Ecto neural progenitor cell (in vitro differentiated cells): ENCODE data around the gene C16orf74.

Source experiments
- DNase-seq: peaks from one replicate; pipeline ENCODE4 v3.0.0-alpha.2; 2018; ENCODE audit warnings: low spot score

The C16orf74 gene

DNA sequence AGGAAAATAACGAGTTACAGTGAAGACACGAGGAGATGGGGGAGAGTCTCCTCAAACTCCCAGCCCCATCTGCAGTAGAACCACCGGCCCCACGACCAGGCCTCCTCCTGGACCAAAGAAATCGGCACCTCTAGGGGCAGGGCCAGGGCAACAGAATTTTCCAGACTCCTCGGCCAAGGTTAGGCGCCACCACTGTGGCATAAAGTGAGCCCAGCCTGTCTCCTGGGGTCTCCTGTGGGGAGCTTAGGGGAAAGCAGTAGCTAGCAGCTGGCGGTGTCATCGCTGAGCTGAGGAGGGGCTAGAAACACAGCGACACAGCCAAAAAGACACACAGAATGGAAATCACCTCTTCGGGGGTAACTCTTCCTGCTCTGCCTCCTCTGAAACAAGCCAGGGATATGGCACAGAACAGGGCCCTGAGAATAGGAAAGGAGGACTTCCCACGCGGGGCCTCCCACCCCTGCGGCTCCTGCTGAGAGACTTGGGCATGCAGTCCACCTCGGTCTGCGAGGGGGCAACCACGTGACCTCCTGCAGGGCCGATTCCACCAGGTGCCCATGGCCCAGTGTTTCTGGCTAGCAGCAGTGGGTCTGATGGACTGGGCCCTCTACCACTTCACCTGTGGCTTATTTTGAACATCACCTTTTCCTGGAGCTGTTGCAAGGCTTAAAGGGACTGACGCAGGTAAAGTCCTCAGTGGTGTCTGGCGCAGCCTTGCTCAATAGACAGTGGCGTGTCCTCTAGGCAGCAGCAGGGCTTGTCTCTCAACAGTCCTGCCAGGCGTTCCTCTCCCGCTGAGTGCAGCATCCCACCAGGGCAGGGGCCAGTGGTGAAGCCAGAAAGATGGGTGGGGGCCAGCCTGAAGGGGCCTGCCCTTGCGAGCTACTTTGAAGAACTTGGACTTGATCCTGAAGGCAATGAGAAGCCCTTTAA lies 55.4 kb downstream of the C16orf74 start:
- DNase-seq, result no peak

GRCh38 chr16:85690469-85691064 lies 60.3 kb downstream of the C16orf74 start:
- DNase-seq, result no peak

GRCh38 chr16:85689950-85690320 lies 61.0 kb downstream of the C16orf74 start:
- no peak for DNase-seq

GRCh38 chr16:85689285-85689949 lies 61.5 kb downstream of the C16orf74 start:
- no peak for DNase-seq

DNA sequence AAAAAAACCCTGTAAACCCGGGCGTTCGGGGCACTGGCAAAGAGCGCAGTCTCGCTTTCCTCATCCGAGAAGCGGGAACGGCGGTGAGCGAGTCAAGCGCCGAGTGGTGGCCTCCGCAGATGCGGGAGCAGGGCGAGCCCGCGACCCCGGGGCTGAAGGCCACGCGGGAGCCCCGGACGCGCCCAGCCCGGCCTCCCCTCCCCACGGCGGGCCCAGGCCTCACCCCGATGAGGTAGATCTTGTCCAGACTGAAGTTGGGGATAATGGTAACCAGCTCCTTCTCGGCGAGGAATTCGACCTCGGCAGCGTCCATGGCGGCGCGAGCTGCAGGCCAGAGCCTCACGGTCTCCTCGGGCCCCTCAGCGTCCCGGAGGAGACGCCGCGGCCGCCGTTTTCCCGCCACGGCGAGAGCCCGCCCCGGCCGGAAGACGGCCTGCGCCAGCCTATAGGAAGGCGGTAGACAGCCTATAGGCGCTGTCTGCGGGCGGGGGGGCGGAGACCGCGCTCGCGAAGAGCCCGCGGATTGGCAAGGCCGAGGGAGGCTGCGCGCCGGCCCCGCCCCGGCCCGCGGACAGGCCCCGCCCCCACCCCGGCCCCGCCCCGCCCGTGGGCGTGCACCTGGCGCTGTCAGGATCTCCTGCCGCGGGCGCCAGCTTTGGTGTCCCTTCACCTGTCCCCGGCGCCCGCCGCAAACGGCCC lies 62.2 kb downstream of the C16orf74 start, which contains the start of gene GINS2:
GINS2 (minus strand) TSS at position 369 of the 699 bp plus-strand sequence; CDS start at position 313, 56 bp downstream.
- DNase-seq, result peak; percentile 93

GRCh38 chr16:85687651-85688471 lies 63.0 kb downstream of the C16orf74 start:
- DNase-seq, result no peak

DNA sequence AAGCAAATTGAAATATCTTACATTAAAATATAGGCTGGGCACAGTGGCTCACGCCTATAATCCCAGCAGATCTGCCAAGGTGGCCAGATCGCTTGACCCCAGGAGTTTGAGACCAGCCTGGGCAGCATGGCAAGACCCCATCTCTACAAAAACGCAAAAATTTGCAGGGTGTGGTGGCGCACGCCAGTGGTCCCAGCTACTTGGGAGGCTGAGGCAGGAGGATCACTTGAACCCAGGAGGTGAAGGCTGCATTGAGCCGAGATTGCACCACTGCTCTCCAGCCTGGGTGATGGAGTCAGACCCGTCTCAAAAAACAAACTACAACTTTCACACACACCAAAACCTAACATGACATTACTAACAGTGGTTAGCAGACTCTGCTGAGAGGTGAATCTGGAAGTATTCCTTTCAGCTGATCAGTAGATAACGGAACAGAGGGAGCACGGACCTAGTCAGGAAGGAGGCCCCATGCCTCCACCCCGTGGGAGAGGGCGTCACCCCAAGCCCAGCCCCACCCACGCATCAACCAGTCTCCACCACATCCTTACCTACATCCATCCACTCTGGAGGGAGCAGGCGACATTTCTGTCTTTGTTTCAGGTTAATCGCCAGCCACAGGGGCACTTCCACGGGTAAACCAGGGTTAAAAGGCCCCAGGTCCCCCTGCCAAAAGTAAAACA lies 63.8 kb downstream of the C16orf74 start:
- DNase-seq, result no peak

DNA sequence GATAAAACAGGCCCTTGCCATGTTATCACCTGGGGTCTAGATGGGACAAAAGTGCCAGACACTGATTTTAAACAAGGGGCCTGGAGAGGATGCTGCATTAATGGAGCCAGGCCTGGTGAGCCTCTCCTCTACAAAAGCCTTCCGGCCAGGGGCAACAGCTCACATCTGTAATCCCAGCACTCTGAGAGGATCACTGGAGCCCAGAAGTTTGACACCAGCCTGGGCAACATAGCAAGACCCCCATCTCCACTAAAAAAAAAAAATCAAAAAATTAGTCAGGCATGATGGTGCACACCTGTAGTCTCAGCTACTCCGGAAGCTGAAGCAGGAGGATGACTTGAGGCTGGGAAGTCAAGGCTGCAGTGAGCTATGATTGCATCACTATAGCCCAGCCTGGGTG lies 65.6 kb downstream of the C16orf74 start:
- no peak for DNase-seq

DNA sequence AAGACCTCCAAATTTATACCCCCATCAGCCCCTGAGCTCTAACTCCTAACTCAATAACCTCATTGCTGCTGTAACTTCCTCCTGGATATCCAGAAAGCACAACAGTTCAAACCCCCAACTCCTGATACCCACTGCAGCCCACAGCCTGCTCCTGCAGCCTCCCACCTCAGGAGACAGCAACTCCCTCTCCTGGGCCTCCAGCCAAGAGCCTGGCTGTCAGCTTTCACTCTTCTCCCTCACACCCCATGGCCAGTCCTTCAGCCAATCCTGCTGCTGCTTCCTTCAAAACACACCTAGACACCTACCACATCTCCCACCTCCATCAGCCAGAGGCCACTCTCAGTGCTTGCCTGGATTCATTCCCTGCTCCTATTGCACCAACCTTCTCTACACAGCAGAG lies 67.5 kb downstream of the C16orf74 start:
- no peak for DNase-seq

- DNase-seq, result no peak
Observed at GRCh38 chr16:85682516-85682915, 68.4 kb downstream of the C16orf74 start.

GRCh38 chr16:85681255-85681654 lies 69.6 kb downstream of the C16orf74 start:
- DNase-seq, result no peak

DNA sequence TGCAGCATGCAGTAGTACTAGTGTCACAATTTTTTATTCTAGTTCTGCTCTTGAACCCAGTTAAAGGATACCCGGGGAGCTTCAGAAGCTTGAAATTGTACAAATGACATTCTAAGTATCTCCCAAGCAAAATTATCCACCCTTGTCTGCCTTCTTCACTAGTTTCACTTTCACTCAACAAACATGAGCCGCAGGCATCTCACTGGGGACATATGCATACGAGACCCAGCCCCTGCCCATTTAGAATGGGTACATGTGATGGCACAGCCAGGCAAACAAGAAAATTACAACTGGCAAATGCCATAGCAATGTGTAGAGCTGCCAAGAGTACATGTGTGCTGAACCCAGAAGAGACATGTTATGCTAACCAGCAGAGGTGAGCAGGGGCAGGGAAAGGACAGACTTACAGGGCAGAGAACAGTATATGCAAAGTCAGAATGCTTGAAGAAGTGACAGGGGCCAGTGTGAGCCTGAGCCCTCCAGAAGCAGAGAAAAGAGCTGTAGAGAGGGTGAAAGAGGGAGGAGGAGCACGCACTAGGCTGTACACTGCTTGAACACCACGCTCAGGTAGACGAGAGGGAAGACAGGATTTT lies 70.4 kb downstream of the C16orf74 start:
- DNase-seq, result no peak

- DNase-seq, result no peak
Observed at GRCh38 chr16:85679870-85680269, 71.0 kb downstream of the C16orf74 start.

GRCh38 chr16:85678821-85679220 lies 72.1 kb downstream of the C16orf74 start:
- DNase-seq, result no peak

DNA sequence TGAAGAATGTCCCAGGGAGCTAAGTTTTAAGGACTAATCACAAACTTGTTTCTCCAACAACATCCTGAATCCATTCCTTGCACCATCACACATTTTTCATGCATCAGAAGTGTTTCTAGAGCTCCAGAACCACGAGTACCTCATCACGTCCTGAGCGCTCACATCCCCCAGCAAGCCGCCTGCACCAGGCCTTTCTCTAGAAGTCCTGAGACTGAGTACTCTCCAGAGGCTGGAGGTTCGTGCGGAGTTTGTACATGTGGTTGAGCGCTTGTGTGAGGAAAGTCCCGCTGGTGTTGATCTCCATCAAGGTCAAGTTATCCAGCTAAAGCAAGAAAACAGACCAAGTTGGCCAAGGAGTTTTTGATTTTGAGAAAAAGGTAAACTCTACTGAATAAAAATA lies 72.9 kb downstream of the C16orf74 start:
- DNase-seq, result no peak

GRCh38 chr16:85677383-85677967 lies 73.4 kb downstream of the C16orf74 start:
- no peak for DNase-seq

DNA sequence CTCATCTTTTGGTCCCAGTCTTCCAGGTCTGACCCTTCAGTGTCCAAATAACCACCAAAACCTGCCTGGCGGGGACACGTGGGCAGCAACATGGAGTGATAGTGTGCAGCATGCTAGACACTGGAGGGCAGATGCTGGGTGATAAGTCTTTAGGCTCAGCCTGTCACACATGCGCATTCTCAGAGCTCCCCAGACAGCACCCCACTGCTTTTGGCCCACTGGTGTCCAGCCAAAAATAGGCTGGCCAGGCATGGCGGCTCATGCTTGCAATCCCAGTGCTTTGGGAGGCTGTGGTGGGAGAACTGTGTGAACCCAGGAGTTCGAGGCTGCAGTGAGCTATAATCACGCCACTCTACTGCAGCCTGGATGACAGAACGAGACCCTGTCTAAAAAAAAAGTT lies 74.4 kb downstream of the C16orf74 start:
- no peak for DNase-seq

- DNase-seq, result no peak
Observed at GRCh38 chr16:85675251-85675874, 75.5 kb downstream of the C16orf74 start.

DNA sequence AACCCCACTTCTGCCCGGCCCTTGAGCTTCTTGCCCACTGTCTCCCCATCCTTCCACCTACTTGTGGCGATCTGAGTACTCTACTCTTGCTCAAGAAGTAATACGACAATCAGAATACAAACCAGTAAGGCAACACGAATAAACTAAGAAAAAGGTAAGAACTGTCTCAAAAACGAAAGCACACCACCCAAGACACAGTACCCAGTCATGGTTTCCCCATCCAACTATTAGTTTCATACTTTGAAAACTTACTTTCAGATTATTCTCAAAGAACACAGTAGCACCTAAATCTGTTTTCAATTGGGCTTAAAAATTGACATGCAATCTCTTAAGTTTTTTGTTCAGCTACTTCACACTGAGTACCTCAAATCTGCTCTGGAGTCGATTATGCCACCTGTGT lies 76.1 kb downstream of the C16orf74 start:
- no peak for DNase-seq

- DNase-seq, result no peak
Observed at GRCh38 chr16:85674418-85674755, 76.5 kb downstream of the C16orf74 start.
